GM15510 (cell line): ENCODE data around the gene EXOC1.

ENCODE experiments used
- POLR2A ChIP-seq: IDR thresholded peaks from 3 replicates; pipeline ENCODE4 v1.6.1; 2011; ENCODE audit warnings: borderline replicate concordance; ENCODE audit not compliant: insufficient read length; ENCODE audit errors: extremely low read depth

The EXOC1 gene

GRCh38 chr4:55951191-55951922, 97.9 kb downstream of the EXOC1 start:
- TF ChIP-seq POLR2A = no peak
